GM19099 (cell line): ENCODE measurements around the gene SLC6A1.

Experiments
- POLR2A ChIP-seq: IDR thresholded peaks from 3 replicates; pipeline ENCODE4 v1.6.1; 2011; ENCODE audit warnings: low read depth; ENCODE audit not compliant: insufficient read length; ENCODE audit errors: extremely low read depth

SLC6A1 gene

GRCh38 chr3:11074451-11074850, 81.9 kb downstream of the SLC6A1 start:
- no peak for TF ChIP-seq POLR2A

DNA sequence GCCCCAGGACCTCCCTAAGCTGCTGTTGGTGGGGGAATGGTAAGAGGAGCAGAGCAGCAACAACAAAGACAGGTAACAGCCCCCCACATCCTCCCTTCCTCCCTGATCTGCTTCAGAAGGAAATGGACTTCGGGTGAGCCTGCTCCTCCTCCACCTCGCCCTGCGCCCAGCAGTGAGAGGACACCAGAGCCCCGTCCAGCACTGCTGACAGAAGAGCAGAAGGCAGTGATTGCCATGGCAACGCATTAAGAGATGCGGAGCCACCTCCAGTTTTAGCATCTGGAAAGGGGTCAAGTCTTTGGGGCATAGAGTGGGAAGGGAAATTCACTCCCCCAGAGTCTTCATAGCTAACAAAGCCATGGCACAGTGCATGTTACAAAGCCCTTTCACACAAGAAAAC, 84.2 kb downstream of the SLC6A1 start:
- TF ChIP-seq POLR2A = no peak

- TF ChIP-seq POLR2A = no peak
Observed at GRCh38 chr3:11077466-11077865, 84.9 kb downstream of the SLC6A1 start.

DNA sequence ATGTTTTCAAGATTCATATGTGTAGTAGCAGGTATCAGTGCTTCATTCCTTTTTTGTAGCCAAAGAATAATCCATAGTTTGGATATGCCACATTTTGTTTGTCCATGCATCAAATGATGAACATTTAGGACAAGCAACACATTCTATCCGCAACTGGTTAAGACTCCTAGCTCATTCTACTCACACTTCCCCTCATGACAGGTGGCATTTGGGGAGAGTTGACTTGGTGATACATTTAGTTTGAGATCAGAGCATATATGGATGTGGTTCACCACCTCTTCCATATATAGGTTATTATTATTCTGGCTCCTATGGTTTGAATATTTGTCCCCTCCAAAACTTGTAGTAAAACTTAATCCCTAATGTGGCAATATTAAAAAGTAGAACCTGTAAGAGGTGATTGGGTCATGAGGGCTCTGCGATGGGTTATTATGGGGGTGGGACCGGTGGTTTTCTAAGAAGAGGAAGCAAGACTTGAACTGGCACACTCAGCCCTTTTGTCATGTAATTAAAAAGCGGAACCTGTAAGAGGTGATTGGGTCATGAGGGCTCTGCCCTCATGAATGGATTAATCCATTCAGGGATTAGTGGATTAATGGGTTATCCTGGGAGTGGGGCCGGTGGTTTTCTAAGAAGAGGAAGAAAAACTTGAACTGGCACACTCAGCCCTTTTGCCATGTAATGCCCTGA, 86.4 kb downstream of the SLC6A1 start:
- TF ChIP-seq POLR2A = no peak

- TF ChIP-seq POLR2A = no peak
Observed at GRCh38 chr3:11080492-11080891, 87.9 kb downstream of the SLC6A1 start.

DNA sequence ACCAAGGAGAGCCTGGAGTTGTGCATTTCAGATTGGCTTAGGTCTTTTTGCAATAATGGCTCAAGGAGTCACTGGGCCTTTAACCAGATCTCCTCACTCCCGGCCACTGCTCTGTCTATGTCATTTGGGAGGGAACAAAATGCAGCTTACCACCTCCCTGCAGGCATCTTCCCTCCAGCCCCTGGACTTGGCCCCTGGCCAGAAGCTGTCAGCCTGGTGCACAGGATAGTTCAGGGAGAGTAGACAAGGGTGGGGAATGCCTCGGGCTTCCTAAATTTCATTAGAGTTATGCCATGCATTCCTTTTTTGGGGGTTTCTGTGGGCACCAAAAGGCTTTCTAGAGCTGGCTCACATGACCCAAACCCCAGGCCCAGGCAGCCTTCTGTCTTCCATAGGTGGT, 91.5 kb downstream of the SLC6A1 start:
- no peak for TF ChIP-seq POLR2A

GRCh38 chr3:11084677-11085076, 92.1 kb downstream of the SLC6A1 start:
- no peak for TF ChIP-seq POLR2A

DNA sequence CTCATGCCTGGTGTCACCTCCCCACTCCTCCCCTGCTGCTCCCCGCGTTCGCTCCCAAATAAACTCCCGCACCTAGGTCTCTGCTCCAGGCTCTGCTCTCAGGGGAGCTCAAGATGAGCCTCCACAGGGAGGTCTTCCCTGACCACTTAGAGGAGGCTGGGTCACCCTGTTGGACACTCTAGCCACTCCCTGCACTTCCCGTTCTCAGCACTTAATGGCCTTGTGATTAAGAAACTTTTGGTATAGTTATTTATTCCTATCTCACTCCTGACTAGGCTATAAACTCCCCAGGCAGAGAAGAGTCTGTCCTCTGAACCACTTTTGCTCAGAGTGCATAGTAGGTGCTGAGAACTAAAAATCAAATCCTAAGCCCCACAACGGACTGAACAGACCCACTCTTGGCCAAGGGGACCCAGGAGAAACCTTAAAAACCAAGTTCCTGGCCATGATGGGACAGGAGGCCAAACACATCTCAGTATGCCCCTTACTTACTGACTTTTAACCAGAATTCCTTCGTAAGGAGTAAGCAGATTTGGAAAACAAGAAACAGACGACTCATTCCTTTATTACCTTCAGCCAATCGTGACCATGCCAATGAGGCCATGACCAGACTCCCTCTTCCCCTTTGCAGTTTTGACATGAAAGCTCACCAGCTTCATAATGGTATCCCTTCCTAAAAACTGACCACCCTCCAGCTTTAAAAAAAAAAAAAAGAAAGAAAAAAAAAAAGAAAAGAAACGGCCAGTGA, 92.7 kb downstream of the SLC6A1 start:
- TF ChIP-seq POLR2A = no peak

GRCh38 chr3:11086856-11087255, 94.3 kb downstream of the SLC6A1 start:
- TF ChIP-seq POLR2A = no peak

- TF ChIP-seq POLR2A = no peak
Observed at GRCh38 chr3:11088066-11088465, 95.5 kb downstream of the SLC6A1 start.

DNA sequence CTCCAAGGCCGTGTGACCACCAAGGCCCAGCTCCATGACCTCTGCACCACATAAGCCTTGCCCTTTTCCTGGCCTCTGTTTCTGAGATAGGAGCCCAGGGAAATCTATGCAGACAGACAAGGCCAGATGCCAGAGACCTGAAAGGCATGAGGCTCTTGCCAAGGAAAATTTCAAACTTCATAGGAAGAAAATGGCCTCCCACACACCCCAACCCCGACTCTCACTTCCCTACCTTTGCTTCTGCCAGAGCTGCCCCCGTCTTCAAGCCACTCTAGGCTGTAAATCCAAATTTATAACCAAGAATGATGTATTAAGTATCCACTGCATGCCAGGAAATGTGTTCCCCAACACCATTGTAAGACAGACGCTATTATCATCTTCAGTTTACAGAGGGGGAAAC, 96.3 kb downstream of the SLC6A1 start:
- no peak for TF ChIP-seq POLR2A
